CD4-positive, alpha-beta T cell treated with Interleukin-4 for 1 hour (primary cell): ENCODE data around the gene TP73.
A peak's percentile ranks its signal among the peaks of the same experiment; 100 is the strongest.

Experiments used
- DNase-seq, 2 donors: peaks; one replicate each; pipeline ENCODE4 v3.0.0-alpha.2; 2020 to 2022

The TP73 gene

DNA sequence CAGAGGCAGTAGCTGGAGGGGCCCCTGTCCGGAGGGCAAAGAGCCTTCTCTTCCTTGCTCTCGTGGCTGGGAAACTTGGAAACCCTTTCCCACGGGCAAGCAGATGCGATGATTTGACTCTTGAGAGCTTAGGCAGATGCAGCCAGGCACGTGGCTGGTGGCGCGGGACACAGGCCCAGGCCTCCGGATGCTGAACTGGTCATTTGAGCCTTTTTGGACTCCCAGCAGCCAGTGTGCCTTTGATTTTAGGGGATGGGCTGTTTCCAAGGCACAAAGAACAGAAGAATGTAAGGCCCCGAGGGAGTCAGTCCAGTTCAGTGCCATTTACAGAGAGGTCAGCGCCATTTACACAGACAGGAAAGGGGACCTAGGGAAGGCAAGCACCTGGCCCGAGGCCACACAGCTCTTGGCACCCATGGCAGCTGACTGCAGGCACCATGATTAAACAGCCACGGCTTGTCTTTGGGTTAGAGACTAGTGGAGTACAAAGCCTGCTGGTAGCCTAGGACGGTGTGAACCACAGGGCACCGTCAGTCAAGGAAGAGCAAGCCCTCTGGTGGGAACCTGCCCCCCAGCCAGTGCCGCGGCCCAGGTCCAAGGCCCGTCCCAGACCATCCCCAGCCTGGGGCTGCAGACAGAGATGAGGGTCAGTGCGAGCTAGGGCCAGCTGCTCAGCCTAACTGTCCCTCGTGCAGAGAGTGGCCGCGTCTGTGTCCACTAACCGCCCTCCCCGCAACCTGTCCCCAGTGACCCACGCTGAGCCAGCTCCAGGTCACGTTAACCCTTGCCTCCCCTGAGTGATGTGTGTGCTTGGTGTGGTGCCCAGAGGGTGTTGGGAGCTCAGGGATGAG, 79.5 kb downstream of the TP73 start:
- DNase-seq, result no peak

DNA sequence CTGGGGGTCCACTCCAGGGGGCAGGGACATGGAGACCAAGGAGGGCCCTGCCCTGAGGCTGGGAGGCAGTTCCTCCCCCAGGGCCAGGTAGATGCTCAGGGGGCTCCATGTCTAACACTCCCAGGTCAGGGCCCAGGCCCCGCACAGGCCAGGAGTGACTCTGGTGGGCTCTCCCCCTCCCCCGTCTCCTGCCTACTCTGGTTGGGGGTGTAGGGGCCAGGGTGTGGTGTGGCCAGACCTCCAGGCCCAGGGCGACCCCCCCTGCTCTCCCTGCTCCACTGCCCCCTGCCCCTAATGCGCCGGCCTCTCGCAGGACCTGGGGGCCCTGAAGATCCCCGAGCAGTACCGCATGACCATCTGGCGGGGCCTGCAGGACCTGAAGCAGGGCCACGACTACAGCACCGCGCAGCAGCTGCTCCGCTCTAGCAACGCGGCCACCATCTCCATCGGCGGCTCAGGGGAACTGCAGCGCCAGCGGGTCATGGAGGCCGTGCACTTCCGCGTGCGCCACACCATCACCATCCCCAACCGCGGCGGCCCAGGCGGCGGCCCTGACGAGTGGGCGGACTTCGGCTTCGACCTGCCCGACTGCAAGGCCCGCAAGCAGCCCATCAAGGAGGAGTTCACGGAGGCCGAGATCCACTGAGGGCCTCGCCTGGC, 80.2 kb downstream of the TP73 start:
- DNase-seq, result no peak

DNA sequence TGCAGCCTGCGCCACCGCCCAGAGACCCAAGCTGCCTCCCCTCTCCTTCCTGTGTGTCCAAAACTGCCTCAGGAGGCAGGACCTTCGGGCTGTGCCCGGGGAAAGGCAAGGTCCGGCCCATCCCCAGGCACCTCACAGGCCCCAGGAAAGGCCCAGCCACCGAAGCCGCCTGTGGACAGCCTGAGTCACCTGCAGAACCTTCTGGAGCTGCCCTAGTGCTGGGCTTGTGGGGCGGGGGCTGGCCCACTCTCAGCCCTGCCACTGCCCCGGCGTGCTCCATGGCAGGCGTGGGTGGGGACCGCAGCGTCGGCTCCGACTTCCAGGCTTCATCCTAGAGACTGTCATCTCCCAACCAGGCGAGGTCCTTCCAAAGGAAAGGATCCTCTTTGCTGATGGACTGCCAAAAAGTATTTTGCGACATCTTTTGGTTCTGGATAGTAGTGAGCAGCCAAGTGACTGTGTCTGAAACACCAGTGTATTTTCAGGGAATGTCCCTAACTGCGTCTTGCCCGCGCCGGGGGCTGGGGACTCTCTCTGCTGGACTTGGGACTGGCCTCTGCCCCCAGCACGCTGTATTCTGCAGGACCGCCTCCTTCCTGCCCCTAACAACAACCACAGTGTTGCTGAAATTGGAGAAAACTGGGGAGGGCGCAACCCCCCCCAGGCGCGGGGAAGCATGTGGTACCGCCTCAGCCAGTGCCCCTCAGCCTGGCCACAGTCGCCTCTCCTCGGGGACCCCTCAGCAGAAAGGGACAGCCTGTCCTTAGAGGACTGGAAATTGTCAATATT, 81.0 kb downstream of the TP73 start:
- no peak for DNase-seq

DNA sequence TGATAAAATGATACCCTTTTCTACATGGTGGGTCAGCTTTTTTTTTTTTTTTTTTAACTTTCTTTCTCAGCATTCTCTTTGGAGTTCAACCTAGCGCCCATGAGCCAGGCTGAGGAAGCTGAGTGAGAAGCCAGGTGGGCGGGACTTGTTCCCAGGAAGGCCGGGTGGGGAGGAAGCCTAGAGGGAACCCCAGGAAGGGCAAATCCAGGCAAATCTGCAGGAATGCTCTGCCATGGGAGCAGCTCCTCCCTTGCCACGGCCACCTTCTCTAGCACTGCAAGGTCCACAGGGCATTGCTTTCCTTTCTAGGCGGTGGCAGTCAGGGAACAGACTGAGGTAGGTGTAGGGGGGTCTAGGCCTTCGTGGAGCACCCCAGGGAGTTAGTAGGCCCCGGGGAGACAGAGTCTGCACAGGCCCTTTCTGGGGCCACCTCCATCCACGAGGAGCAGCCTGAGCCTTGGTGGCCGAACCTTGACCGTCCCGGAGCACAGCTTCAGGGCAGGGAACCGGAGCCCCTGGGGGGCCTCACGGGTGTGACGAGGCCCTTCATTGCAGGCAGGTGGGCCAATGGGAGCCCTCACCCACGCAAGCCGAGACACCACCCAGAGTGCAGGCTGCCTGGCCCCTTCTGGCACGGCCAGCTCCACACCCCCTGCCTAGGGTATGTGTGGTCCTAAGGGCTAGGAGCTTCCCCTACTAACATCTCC, 81.7 kb downstream of the TP73 start:
- no peak for DNase-seq

DNA sequence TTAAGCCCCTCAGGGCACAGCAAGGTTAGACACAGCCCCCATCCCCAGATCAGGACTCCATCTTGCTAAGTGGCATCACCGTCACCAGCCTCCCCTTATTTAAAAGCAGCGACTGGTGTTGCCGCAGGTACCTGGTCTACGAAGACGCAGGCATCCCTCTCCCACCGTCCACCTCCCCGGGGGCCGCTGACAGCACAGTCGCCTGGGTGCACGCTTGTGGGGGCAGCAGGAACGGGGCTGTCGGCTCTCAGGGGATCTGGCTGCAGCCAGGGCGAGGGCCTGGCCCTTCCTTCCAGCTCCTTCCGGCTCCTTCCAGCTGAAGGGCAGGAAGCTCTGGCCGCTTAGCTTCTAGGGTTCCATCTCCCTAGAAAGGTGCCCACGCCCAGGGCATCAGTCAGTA, 82.3 kb downstream of the TP73 start:
- DNase-seq, result no peak

DNA sequence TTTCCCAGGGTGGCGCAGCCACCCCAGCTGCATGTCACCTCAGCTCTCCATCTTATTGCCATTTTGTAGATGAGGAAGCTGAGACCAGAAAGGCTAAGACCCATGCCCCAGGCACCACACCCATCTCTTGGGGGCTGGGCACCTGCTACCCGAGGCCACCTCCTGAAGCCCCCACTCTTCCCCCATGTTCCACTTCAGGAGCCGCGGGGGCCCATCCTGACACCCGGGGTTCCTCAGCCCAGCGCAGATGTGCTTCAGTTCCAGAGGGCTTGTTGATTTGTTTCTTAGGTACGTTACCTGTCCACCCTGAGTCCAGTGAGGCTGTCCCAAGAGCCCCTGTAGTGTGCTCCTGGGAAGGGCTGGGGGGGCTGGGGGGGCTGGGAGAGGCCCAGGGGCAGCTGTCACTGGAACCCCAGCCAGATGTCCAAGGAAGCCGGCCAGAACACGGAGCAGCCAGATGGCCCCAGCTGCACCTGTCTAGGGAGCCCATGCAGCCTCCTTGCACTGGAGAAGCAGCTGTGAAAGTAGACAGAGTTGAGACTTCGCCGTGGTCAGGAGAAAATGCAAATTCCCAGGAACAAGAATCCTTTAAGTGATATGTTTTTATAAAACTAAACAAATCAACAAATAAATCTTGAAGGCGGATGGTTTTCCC, 82.8 kb downstream of the TP73 start:
- DNase-seq, result no peak

DNA sequence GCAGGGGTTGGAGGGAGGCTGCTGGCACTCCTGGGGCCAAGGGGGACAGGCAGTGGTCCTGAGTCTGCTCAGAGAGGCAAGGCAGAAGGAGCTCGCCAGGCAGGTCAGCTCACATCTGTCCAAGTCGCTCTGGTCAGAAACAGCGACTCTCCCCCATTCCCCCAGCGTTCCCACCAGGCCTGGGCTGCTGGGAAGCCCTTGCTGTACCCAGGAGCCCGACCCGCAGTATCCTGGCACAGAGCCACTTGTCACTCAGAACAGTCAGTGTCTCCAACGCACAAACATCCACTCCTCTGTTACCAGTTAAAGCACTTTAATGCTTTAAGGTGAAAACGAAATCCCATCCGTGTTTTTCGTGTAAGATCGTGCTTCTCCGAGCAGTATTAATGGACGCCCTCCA, 83.4 kb downstream of the TP73 start:
- no peak for DNase-seq

DNA sequence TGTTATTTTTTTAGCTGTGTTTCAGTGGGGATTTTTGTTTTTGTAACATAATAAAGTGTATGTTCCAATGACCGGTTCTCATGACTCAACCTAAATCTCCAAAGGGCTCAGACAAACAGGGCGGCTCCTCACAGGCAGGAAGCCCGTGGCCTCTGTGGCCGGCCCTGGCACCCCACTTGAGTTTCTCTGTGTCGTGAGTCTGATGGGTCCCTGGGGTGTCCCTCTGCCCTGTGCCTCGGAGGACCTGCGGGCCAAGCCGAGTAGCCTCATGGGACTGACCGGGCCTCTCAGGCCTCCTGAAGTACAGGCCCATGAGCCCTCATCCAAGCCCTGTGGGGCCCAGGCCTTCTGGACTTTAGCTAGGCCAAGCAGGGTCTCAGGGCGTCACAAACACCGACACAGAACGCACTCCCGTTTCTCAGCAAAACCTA, 83.8 kb downstream of the TP73 start:
- no peak for DNase-seq

DNA sequence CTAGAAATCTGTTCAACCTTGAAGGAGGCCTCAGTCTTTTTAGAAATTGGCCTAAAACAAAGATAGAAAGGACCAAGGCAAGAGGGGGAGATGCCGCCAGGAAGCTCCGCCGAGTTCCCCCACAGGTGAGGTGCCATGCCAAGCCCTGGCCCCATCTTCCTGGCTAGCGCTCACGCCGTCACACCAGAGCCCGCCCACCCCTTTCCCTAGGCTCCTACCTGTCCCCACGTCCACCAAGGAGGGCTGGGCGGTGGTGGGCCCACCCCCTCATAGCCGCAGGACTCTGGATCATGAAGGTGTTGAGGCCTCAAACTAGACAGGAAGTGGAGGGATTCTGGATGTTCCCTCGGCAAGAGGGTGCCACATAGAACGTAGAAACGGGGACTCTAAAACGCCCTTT, 84.4 kb downstream of the TP73 start:
- DNase-seq, result no peak

DNA sequence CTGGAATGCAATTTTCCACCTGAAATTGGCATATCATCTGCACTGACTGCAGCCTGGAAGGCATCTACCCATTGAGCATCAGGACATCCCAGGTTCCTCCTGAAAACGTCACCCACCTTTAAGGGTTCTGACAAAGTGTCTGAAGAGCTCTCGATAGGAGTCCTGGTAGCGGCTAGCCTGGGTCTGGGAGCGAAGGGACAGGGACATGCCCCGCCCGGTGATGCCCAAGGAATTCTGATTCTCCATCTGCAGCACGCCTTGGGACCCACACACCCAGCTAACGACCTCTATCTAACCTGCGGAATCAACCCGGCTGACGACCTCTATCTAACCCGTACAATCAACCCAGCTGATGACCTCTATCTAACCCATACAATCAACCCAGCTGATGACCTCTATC, 86.6 kb downstream of the TP73 start:
- no peak for DNase-seq

DNA sequence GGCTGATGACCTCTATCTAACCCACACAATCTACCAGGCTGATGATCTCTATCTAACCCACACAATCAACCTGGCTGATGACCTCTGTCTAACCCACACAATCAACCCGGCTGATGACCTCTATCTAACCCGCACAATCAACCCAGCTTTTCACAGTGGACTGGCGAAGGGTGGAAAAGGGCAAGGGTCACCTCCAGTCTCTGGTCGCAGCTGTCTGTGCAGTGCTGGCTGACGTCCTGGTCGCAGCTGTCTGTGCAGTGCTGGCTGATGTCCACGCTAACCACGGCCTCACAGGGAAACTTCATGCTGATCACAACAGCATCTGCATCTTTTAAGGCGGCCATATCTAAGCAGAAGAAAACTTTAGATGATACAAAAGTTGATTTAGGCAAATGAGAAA, 87.7 kb downstream of the TP73 start:
- no peak for DNase-seq

DNA sequence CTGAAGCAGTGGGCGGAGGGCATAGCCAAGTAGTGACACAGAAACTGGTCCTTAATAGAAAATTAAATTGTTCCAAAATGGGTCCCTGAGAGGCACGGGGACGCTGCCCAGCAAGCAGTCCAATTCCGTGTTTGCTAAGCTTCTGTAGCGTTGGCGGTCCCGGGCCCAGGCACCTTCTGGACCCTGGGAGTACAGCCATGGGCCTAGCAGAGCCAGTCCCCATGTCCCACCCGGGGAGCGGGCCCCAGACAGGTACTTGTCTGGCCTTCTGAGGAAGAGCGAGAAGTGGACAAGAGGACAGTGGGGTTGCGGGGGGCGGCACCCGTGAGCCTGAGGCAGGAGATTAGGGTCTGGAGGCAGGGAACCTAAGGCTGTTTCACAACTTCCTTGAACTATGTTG, 88.4 kb downstream of the TP73 start:
- no peak for DNase-seq

DNA sequence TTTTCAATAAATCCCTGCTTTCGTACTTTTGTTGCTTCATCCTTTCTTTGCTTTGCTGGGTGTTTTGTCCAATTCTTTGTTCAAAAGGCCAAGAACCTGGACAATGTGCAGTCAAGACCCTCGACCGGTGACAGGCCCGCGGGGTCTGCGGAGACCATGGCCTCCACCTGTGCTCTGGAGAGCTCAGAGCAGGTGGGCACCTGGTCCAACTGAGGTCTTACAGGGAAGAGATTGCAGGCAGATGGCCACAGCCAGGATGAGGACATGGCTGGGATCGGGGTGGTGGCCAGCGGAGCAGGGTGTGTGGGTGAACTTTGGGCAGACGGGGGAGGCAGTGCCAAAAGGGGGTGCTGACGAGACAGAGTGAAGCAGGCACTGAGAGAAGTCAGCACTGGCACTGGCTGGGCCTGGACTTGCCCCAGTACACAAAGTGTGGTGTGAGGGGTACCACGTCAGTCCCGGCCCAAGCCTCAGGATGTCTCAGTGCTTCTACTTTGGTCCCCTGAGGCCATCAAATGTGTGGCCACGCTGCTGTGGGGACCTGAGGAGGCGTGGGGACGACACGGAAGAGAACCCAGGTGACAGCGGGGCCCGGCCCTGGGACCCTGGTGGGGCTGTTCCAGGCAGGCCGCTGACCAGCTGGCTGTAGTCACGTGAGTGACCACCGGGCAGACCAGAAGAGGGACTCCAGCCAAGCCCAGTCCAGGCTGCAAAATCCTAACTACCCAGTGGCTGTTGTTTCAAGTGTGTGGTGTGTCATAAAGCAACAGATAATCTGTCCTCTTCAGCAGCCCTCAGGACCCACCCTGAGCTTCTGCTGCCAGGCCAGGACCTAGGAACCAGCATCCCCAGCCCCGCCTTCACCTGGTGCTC, 89.5 kb downstream of the TP73 start:
- DNase-seq, result no peak

DNA sequence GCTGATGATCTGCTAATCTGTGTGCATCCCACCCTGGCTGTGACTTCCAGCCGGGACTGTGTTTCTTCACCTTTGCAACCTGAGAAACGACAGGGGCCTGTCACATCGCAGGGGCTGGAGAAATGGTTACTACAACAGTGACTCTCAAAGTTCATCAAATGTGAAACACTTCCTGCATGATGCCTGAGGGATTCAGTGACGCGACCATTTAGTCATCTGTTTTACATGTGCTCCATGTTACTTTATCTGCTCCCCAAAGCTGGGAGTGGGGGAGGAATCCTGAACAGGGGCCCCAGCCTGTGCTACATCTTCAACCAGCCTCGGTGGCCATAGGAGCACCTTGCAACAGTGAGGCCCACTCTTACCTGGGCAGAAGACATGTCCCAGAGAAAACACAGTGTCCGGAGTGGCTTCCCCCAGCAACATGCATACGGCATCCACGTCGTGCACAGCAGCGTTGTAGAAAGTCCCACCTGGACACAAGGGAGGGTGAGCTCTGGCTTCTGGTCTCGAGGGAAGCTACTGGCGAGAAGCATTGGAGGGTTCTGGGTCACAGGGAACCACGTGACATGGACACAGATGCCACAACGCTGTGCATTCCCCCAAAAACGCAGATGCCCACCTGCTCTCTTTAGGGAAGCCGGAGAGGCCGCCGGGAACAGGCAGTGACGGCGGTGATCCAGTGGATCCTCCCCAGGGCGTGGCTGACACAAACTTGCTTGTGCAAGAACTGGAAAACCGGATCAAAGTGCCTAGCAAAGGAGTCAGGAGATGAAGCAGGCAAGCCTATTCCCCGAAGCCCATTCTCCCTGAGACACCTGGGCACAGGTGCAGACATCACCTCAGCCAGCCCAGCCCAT, 90.4 kb downstream of the TP73 start:
- no peak for DNase-seq

DNA sequence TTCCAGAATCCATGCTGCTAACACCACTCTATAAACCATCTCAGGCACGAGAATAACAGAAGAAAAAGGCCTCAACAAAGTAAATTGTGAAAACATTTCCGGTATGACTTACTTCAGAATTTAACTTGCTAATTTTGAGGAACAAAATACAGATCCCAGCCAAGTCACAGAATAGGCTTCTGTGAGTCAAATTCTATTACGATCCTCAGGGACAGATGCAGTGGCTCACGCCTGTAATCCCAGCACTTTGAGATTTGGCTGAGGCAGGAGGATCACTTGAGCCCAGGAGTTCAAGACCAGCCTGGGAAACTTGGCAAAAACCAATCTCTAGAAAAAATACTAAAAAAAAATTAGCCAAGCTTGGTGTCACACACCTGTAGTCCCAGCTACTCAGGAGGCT, 91.1 kb downstream of the TP73 start:
- no peak for DNase-seq

DNA sequence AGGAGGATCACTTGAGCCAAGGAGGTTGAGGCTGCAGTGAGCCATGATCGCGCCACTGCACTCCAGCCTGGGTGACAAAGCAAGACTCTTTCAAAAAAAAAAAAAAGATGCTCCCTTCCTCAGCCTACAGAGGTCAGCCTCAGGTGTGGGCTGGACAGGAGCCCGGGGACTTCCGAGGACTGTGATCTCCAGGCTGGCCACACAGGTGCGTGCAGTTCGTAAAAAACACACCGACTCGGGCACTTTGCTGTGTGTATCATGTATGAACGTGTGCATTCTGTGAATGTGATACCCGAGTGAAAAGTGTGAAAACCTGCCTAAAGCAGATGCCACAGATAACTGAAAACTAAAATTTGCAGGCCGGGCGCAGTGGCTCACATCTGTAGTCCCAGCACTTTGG, 91.5 kb downstream of the TP73 start:
- no peak for DNase-seq

DNA sequence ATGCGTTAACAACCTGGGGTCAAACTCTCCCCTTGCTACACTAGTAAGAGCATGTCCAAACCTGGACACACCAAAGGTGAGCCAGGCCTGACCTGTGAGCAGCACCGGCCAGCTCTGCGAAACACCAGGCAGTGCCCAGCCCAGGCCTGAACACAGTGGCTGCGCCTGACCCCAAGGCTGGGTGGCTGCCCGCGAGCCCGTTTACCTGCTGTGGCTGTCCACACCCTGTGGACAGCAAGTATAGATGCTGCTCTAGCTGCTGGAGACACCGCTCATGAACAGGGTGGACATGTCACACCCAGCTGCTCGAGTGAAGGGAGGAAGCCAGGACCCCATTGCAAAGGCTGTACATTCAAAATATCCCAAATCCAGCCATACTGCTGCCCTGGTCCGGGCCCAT, 92.3 kb downstream of the TP73 start:
- no peak for DNase-seq

DNA sequence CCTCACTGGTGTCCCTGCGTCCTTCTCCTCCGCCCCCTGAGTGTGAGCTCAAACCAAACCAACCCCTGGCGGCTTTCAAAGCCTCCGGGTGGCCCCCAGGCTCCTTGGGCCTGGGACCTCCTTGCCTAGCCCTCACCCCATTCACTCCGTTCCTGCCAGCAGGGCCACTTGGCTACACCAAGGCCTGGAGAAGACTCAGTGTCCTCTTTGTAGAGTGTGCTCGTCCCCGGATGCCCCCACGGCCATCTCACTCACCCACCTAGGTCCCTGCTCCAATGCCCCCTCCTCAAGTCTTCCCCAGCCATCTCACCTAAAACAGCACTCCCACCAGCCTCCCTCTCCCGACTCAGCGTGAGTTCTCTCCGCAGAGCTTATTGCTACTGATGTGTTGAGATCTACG, 92.8 kb downstream of the TP73 start:
- no peak for DNase-seq

DNA sequence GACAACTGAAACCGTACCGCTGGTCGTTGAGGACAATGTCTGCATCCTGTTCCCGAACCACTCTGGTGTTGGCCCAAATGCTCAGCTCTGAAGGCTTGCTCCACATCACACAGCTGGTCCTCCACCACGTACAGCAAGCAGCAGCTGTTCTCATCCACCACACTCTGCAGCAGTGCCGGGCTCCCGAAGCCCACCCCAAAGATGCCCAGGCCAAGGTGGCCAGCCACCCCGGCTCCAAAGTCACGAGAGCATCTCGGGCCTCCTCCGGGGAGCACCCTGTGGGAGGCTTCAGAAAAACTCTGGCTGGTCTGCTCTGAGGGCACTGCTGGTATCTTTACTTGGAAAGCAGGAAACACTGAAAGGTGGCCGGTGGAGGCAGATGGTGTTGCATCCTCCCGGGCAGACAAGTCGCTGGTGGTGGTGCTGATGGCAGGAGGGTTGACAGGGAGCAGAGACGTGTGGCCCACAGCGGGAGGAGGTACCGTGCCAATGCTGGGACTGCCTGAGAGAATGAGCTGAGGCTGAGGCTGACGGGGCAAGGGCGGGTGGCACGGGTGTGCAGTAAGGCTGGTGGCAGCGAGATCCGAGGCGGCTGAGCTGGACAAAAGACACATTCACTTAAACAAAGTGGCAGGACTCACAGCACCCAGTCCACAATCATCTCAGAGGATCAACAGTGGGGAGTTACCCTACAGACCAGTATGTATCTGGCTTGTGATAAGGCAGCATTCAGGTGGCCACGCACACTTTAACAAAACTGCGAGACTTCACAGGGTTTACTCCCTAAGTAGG, 93.5 kb downstream of the TP73 start:
- DNase-seq, result no peak

DNA sequence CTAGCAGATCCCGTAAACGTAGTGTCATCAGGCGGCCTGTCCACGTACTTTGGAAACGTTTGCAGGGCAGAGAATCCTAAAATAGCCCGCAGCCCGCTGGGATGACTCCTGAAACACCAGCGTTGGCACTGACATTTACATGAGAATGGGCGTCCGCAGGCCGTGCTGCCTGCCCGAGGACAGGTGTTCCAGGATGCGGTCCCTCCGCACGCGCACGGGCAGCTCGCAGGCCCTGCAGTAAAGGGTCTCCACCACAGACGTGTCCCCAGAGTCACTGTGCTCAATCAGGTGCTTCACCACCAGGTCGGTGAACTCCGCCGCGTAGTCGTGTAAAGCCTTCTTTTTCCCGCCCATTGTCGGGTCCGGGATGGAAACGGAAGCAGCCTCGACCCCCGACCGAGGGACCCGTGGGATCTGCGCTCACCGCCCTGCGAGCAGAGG, 94.1 kb downstream of the TP73 start:
- DNase-seq, result peak in 1 of 2 donors; percentile 3
